Mesodermal cell (in vitro differentiated cells): ENCODE data around the gene STAMBPL1.
A peak's percentile ranks its signal among the peaks of the same experiment; 100 is the strongest.
"Not testable (repeated sequence)": the region's sequence is repeated elsewhere in the genome, so short reads cannot be mapped to it uniquely, and the experiment has no call there.

ENCODE experiments used
- H3K27ac ChIP-seq: 2 replicates; pipeline ENCODE4 v1.7.0; 2013; ENCODE audit warnings: mild to moderate bottlenecking, low read depth, low read length, moderate library complexity; ENCODE audit not compliant: severe bottlenecking
- H3K36me3 ChIP-seq: 2 replicates; pipeline ENCODE4 v1.7.1; 2013; ENCODE audit warnings: mild to moderate bottlenecking, low read length, moderate library complexity; ENCODE audit not compliant: control insufficient read depth, insufficient read depth
- H3K4me1 ChIP-seq: one replicate; pipeline ENCODE4 v1.7.1; 2013; ENCODE audit warnings: mild to moderate bottlenecking, low read length; ENCODE audit not compliant: insufficient read depth, control insufficient read depth, poor library complexity, severe bottlenecking
- H3K4me3 ChIP-seq: 2 replicates; pipeline ENCODE4 v1.7.0; 2013; ENCODE audit warnings: low read length, control low read depth, mild to moderate bottlenecking; ENCODE audit not compliant: insufficient read depth, poor library complexity, severe bottlenecking; ENCODE audit errors: extremely low read depth
- H3K9me3 ChIP-seq: 2 replicates; pipeline ENCODE4 v1.7.1; 2013; ENCODE audit warnings: mild to moderate bottlenecking, low read length, moderate library complexity; ENCODE audit not compliant: control insufficient read depth
- WGBS, 2 experiments: methylation state at CpG; one replicate each; pipeline ENCODE4 v1.1.5; 2013; ENCODE audit warnings: missing lambda C conversion rate in 2 of 2; ENCODE audit not compliant: insufficient coverage in 2 of 2; 5-methylcytosine and 5-hydroxymethylcytosine counted together

The STAMBPL1 gene

GRCh38 chr10:88881320-88881719, 1.3 kb downstream of the STAMBPL1 start:
- H3K27ac ChIP-seq = no peak overlapping the region
- H3K36me3 ChIP-seq = no peaks in the 10 kb centered on the region
- H3K4me1 ChIP-seq = peaks cover 17% of the 10 kb centered on the region
- H3K9me3 ChIP-seq = no peaks in the 10 kb centered on the region
- H3K4me3 ChIP-seq = peak overlapping the region; percentile 51
- WGBS, 2 experiments = 91 to 96% methylated on average over 3 to 4 of the region's 6 CpGs

DNA sequence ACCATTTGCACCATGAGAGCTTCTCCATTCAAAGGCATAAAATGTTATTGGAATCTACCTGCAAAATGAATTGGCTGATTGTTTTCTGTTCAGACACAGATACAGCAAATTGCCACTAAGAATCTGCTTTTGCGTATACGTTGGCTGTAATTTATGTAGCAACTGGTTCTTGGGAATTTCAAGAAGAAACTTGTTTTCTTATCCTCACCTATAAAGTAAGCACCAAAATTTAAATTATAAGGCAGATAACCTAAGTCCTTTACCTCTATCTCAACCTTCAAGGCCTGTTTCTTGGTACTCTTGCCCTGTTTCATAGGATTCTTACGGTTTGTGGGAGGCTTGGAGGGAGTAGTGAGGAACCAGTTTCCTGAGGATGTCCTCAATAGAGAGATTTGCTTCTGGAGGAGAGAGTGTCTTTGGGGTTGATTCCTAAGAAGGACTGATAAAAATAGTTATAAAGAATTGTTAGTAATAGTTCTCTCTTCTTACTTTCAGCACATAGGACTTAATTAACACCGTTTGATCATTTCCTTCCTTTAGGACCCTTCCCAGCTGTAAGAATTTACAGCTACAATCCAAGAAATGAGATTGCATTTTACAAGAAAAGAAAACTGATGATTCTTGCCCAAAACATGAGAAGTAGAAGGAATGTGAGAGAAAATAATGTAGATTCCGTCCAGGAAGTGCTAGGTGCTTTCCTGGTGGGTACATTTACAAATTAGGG, 2.0 kb downstream of the STAMBPL1 start:
- WGBS, 2 experiments = 100% methylated on average over 3 of the region's 5 CpGs; no CpG with 5 or more reads in 1 of the 2 experiments
- Histone ChIP-seq H3K27ac (no peak overlapping the region), H3K4me3 (no peak overlapping the region), H3K36me3 (no peaks in the 10 kb centered on the region), H3K4me1 (peaks cover 17% of the 10 kb centered on the region), H3K9me3 (no peaks in the 10 kb centered on the region)

DNA sequence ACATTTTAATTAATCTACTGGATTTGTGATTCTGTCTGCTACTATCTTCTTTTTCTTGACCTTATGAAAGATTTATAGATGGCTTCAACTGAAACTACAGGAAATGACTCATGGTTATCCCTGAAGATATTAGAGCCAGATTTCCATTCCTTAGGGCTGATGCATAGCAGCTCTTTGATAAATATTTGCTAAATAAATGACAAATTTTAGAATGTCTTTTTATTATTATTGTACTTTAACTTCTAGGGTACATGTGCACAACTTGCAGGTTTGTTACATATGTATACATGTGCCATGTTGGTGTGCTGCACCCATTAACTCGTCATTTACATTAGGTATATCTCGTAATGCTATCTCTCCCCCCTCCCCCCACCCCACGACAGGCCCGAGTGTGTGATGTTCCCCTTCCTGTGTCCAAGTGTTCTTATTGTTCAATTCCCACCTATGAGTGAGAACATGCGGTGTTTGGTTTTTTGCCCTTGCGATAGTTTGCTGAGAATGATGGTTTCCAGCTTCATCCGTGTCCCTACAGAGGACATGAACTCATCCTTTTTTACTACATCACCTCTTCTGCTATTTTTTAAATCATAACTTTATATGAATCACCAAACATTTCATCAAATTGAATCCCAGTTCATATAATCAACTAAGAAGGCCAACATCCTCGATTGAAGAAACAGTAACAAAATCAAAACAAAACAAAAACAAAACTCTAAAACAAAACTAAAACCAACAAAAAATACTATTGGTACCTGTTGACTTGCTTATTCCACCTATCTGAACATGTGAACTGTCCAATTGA, 2.8 kb downstream of the STAMBPL1 start:
- H3K9me3 ChIP-seq, H3K36me3 ChIP-seq, H3K4me3 ChIP-seq, H3K27ac ChIP-seq: not testable (repeated sequence)
- peaks cover 17% of the 10 kb centered on the region for H3K4me1 ChIP-seq
- 93% methylated on average over 1 of the region's 8 CpGs; no CpG with 5 or more reads in 1 of the 2 experiments for WGBS, 2 experiments

GRCh38 chr10:88883448-88883809, 3.4 kb downstream of the STAMBPL1 start:
- H3K4me3 ChIP-seq = no peak overlapping the region
- no peaks in the 10 kb centered on the region for H3K9me3 ChIP-seq
- no peak overlapping the region for H3K27ac ChIP-seq
- H3K4me1 ChIP-seq = peaks cover 17% of the 10 kb centered on the region
- WGBS, 2 experiments = 67 to 79% methylated on average over 1 to 2 of the region's 2 CpGs
- no peaks in the 10 kb centered on the region for H3K36me3 ChIP-seq

- H3K27ac ChIP-seq = no peak overlapping the region
- peaks cover 13% of the 10 kb centered on the region for H3K4me1 ChIP-seq
- no peak overlapping the region for H3K4me3 ChIP-seq
- H3K9me3 ChIP-seq = no peaks in the 10 kb centered on the region
- H3K36me3 ChIP-seq = no peaks in the 10 kb centered on the region
Measured at GRCh38 chr10:88886557-88886956, 6.5 kb downstream of the STAMBPL1 start.

GRCh38 chr10:88888810-88889445, 8.9 kb downstream of the STAMBPL1 start:
- no peaks in the 10 kb centered on the region for H3K4me1 ChIP-seq
- no peak overlapping the region for H3K27ac ChIP-seq
- H3K36me3 ChIP-seq = no peaks in the 10 kb centered on the region
- no peak overlapping the region for H3K4me3 ChIP-seq
- H3K9me3 ChIP-seq = no peaks in the 10 kb centered on the region

- H3K9me3 ChIP-seq = no peaks in the 10 kb centered on the region
- H3K4me3 ChIP-seq = no peak overlapping the region
- no peaks in the 10 kb centered on the region for H3K36me3 ChIP-seq
- 92 to 100% methylated on average over 1 of the region's 1 CpG for WGBS, 2 experiments
- H3K27ac ChIP-seq = no peak overlapping the region
- H3K4me1 ChIP-seq = no peaks in the 10 kb centered on the region
Measured at GRCh38 chr10:88889559-88890337, 9.7 kb downstream of the STAMBPL1 start.

DNA sequence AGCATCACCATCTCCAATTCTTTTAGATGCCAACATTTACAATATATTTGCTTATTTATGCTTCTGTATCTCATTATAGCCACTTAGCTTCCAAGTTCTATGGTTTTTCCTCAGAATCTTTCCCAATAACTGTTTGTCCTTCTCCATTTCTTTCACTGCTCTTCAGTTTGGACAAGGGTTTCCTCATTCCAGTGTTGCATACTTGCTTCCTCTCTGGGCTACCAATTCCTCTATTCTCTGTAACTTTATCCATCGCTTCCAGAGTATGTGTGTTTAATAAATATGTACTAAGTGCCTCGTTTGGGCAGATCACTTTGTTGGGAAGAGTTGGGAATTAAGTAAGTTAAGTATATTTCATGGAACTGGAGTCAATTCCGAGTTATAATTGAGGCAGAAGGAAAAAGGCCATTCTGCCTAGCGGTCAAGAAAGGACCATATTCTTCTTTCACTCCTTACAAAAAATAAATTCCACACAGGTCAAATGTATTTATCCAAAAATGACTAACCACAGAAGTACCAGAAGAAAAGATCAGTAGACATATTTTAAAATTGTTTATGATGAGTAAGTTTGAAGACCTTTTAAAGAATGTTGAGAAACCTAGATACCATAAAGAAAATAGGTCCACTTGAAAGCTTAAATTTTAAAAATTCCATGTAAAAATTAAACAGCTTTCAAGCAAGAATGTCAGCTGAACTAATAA, 10.8 kb downstream of the STAMBPL1 start:
- Histone ChIP-seq H3K36me3 (no peaks in the 10 kb centered on the region), H3K27ac (no peak overlapping the region), H3K4me1 (no peaks in the 10 kb centered on the region), H3K4me3 (no peak overlapping the region), H3K9me3 (no peaks in the 10 kb centered on the region)
- 50 to 86% methylated on average over 1 of the region's 4 CpGs for WGBS, 2 experiments

DNA sequence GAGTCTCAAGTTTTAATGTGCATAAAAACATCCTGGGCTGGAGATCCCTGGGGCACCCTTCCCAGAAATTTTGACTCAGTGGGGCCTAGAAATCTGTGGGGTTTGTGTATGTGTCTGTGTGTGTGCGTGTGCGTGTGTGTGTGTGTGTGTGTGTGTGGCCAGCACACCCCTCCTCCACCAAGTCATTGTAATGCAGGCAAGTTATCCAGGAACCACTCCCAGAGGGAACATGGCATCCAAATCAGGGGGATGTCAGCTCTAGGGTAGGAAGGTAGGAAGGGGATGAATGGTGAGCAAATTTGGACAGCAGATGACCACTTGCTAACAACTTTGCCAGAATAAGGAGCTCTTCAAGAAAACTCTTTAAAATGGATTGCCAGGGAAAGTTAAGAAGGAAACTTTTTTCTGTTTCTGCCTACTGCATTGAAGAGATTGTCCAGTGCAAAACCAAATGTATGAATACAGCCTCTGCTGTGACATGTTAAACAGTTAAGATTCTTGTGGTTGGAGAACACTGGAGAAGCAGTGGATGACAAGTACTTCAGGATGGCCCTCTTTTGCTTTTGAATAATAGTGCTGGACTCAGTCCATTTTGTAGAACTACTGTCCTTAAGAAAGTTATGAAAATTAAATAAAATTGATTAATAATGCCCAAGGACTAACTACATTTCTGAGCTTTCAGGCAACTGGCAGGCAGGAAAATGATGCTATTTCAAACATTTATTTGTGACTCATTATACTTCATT, 12.3 kb downstream of the STAMBPL1 start:
- H3K36me3 ChIP-seq = no peaks in the 10 kb centered on the region
- H3K4me3 ChIP-seq = no peak overlapping the region
- no peaks in the 10 kb centered on the region for H3K9me3 ChIP-seq
- WGBS, 2 experiments = no CpG with 5 or more reads among the region's 2 CpGs
- no peak overlapping the region for H3K27ac ChIP-seq
- H3K4me1 ChIP-seq = peaks cover 13% of the 10 kb centered on the region
